Lung microvascular endothelial cell (primary cell): ENCODE data around the gene GNL3L. TPM values are rescaled to one million over a fixed set of nuclear protein-coding genes. Genes with fewer than 3 reads are reported as not detected.
A peak's percentile ranks its signal among the peaks of the same experiment; 100 is the strongest.
"Not testable (repeated sequence)": the region's sequence is repeated elsewhere in the genome, so short reads cannot be mapped to it uniquely, and the experiment has no call there.

Source experiments
- DNase-seq, 2 donors: peaks; one replicate each; pipeline versions ENCODE4 v3.0.0 to v3.0.0-alpha.2; 2010; ENCODE audit warnings: low read depth in 2 of 2
- total RNA-seq: library from RNA; depleted of rRNA; stranded (reverse); fragments of >200 nt; gene quantifications from 2 replicates; pipeline ENCODE4 v1.2.1, GENCODE V29; 2014

GNL3L gene
- total RNA-seq, 1 donor from 2014 or later = 23.0 TPM

DNA sequence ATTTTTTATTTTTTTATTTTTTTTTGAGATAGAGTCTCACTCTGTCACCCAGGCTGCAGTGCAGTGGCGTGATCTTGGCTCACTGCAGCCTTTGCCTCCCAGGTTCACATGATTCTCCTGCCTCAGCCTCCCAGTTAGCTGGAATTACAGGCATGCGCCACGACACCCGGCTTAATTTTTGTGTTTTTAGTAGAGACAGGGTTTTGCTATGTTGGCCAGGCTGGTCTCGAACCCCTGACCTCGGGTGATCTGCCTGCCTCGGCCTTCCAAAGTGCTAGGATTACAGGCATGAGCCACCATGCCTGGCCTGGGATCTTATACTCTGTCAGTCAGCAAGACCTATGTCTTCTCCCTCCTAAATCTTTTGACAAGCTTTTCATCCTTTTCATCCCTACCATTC is 25.0 kb downstream of the GNL3L start:
- not testable (repeated sequence) for DNase-seq

DNA sequence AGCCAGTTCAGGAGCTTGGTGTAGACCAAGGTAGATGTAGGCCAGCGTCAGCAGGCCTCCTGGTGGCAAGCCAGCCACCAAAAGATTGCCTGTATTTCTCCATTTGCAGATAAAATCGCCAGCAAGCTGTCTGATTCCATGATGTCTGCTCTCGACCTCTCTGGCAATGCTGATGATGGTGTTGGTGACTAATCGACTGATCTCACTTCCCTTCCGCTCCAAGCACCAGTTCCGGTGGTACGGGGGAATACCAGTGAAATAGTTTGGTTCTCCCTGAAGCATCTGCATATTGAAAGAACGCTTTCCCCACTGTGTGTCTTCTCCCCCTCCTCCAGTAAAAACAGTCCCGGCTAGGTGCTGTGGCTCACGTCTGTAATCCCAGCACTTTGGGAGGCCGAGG is 30.4 kb downstream of the GNL3L start:
- DNase-seq = peak; percentile 11 to 71

GRCh38 chrX:54561622-54562021 is 31.6 kb downstream of the GNL3L start:
- DNase-seq = no peak

DNA sequence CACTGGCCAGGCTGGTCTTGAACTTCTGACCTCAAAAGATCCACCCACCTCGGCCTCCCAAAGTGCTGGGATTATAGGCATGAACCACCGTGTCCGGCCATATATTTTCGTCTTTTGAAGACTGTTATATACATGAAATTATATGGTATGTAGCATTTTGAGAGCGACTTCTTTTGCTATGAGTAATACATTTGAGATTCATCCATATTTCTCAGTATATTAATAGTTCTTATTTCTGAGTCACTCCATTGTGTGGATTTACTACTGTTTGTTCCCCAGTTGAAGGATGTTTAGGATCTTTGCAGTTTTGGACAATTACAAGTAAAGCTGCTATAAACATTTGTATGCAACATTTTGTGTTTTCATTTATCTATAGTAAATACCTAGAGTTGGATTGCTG is 34.9 kb downstream of the GNL3L start:
- no peak for DNase-seq

GRCh38 chrX:54570332-54570731 is 40.3 kb downstream of the GNL3L start:
- no peak for DNase-seq

GRCh38 chrX:54572641-54573040 is 42.6 kb downstream of the GNL3L start:
- not testable (repeated sequence) for DNase-seq

GRCh38 chrX:54597728-54598127 is 67.7 kb downstream of the GNL3L start:
- DNase-seq = no peak

DNA sequence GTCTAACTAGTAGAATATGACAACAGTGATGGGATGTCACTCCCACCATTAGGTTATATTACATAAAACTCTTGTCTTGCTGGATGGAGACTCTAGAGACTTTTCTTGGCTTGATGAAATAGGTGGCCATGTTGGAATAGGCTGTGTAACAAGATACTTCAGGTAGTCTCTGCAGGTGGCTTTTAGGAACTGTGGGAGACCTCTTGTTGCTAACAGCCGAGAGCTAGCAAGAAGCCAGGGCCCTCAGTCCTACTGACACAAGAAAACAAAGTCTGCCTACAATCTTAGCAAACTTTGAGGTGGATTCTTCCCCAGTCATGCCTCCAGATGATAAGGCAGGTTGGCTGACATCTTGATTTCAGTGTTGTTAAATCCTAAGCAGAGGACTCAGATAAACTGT is 72.5 kb downstream of the GNL3L start:
- no peak for DNase-seq

Other genes with a start within 250 kb of the GNL3L start
- 0.22 and 0.60 TPM in 2 replicates for gene WNK3, start 172.2 kb upstream of the GNL3L start, total RNA-seq
- 11.8 and 16.1 TPM in 2 replicates for gene TSR2, start 89.8 kb upstream of the GNL3L start, total RNA-seq
- 0.60 and 1.1 TPM in 2 replicates for gene FGD1, start 34.0 kb upstream of the GNL3L start, total RNA-seq